Measurements from ENCODE around the gene KHK.
"Not testable (repeated sequence)": the region's sequence is repeated elsewhere in the genome, so short reads cannot be mapped to it uniquely, and the experiment has no call there.

KHK gene

DNA sequence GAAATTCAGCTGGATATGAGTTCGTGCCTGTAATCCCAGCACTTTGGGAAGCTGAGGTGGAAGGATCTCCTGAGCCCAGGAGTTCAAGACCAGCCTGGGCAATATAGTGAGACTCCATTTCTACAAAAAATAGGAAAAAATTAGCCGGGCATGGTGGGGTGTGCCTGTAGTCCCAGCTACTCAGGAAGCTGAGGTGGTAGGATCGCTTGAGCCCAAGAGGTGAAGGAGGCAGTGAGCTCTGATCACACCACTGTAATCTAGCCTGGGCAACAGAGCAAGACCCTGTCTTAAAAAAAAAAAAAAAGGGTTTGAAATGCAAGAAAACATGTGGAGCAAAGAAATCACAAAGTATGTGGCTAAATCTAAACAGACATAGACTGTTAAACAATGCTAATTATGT, 22.5 kb downstream of the KHK start:
- H3K9ac ChIP-seq (ENCODE audit: low read depth, low read length), result no peak overlapping the region
- no peak overlapping the region for H3K4me2 ChIP-seq (ENCODE audit: low read length)
- H3K36me3 ChIP-seq (ENCODE audit: insufficient read depth, low read length), result no peaks in the 10 kb centered on the region
- peaks cover 35% of the 10 kb centered on the region for H3K27me3 ChIP-seq (ENCODE audit: control insufficient read depth, insufficient read depth, low read length)
- no peak overlapping the region for H3K4me3 ChIP-seq (ENCODE audit: low read length)
- H3K9me3 ChIP-seq (replicated peaks; ENCODE audit: low read length), result no peaks in the 10 kb centered on the region
- H3K4me1 ChIP-seq (ENCODE audit: control insufficient read depth, insufficient read depth, low read length), result no peaks in the 10 kb centered on the region

DNA sequence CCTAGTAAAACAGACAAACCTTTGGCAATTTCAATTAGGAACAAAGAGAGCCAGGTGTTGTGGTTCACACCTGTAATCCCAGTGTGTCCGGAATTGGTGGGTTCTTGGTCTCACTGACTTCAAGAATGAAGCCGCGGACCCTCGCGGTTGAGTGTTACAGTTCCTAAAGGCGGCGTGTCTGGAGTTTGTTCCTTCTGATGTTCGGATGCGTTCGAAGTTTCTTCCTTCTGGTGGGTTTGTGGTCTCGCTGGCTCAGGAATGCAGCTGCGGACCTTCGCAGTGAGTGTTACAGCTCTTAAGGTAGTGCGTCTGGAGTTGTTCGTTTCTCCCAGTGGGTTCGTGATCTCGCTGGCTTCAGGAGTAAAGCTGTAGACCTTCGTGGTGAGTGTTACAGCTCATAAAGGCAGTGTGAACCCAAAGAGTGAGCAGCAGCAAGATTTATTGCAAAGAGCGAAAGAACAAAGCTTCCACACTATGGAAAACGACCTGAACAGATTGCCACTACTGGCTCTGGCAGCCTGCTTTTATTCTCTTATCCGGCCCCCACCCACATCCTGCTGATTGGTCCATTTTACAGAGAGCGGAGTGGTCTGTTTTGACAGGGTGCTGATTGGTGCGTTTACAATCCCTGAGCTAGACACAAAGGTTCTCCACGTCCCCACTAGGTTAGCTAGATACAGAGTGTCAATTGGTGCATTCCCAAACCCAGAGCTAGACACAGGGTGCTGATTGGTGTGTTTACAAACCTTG, 24.2 kb downstream of the KHK start:
- H3K9ac ChIP-seq (ENCODE audit: low read depth, low read length); H3K4me3 ChIP-seq (ENCODE audit: low read length); H3K4me2 ChIP-seq (ENCODE audit: low read length); H3K4me1 ChIP-seq (ENCODE audit: control insufficient read depth, insufficient read depth, low read length); H3K9me3 ChIP-seq (replicated peaks; ENCODE audit: low read length); H3K36me3 ChIP-seq (ENCODE audit: insufficient read depth, low read length): not testable (repeated sequence)
- peaks cover 33% of the 10 kb centered on the region for H3K27me3 ChIP-seq (ENCODE audit: control insufficient read depth, insufficient read depth, low read length)

DNA sequence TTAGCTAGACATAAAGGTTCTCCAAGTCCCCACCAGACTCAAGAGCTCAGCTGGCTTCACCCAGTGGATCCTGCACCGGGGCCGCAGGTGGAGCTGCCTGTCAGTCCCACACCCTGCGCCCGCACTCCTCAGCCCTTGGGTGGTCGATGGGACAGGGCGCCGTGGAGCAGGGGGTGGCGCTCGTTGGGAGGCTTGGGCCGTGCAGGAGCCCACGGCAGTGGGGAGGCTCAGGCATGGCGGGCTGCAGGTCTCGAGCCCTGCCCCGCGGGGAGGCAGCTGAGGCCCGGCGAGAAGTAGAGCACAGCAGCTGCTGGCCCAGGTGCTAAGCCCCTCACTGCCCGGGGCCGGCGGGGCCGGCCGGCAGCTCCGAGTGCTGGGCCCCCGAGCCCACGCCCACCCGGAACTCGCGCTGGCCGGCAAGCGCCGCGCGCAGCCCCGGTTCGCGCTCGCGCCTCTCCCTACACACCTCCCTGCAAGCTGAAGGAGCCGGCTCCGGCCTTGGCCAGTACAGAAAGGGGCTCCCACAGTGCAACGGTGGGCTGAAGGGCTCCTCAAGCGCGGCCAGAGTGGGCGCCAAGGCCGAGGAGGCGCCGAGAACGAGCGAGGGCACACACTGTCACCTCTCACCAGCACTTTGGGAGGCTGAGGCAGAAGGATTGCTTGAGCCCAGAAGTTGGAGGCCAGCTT, 25.0 kb downstream of the KHK start:
- H3K36me3 ChIP-seq (ENCODE audit: insufficient read depth, low read length); H3K4me1 ChIP-seq (ENCODE audit: control insufficient read depth, insufficient read depth, low read length); H3K4me3 ChIP-seq (ENCODE audit: low read length); H3K9me3 ChIP-seq (replicated peaks; ENCODE audit: low read length); H3K4me2 ChIP-seq (ENCODE audit: low read length); H3K9ac ChIP-seq (ENCODE audit: low read depth, low read length): not testable (repeated sequence)
- peaks cover 27% of the 10 kb centered on the region for H3K27me3 ChIP-seq (ENCODE audit: control insufficient read depth, insufficient read depth, low read length)

DNA sequence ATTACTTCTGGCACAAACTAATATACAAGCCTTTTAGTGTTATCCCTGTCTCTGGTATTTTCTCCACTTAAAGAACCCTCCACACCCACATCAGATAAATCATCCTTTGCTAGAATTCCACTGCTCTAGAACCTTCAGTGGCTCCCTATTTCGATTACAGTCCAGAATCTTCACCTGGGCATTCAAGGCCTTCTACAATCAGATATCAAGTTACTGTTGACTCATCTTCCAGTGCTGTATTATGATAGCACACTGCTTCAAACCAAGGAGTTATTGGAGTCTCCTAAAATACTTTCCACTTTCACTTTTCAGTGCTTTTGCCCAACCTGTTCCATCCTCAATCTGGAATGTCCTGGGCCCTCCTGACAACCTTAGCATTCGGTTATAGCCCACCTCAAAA, 28.9 kb downstream of the KHK start:
- Histone ChIP-seq H3K9me3 (replicated peaks; ENCODE audit: low read length) (no peaks in the 10 kb centered on the region), H3K27me3 (ENCODE audit: control insufficient read depth, insufficient read depth, low read length) (peaks cover 51% of the 10 kb centered on the region), H3K9ac (ENCODE audit: low read depth, low read length) (no peak overlapping the region), H3K4me2 (ENCODE audit: low read length) (no peak overlapping the region), H3K36me3 (ENCODE audit: insufficient read depth, low read length) (no peaks in the 10 kb centered on the region), H3K4me1 (ENCODE audit: control insufficient read depth, insufficient read depth, low read length) (peaks cover 9% of the 10 kb centered on the region), H3K4me3 (ENCODE audit: low read length) (no peak overlapping the region)

DNA sequence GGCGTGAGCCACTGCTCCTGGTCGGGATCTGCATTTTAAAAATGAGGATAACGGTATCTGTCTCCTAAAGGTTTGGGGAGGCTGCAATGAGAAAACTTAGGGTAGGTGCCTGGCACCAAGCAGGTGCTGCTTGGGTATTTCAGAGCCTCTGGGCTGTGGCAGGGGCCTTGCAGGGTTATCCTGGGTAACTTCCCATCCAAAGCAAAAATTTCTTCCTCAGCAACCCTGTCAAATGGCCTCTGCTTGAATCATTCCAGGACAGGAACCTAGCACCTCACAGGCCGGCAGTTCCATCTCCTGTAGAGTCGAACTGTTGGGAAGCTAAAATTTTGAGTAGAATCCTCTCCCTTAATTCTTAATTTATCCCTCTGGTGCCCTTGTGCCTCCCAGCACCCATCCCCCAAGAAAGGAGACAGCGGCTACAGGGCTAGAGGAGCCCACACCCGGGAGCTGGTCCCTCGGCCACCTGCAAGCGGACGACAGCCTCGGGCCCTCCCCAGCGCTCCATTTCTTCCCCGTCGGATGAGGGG, 31.5 kb downstream of the KHK start:
- H3K4me1 ChIP-seq (ENCODE audit: control insufficient read depth, insufficient read depth, low read length), result peaks cover 9% of the 10 kb centered on the region
- peak overlapping the region; percentile 96 for H3K4me2 ChIP-seq (ENCODE audit: low read length)
- H3K36me3 ChIP-seq (ENCODE audit: insufficient read depth, low read length), result no peaks in the 10 kb centered on the region
- peak overlapping the region; percentile 71 for H3K4me3 ChIP-seq (ENCODE audit: low read length)
- peaks cover 61% of the 10 kb centered on the region for H3K27me3 ChIP-seq (ENCODE audit: control insufficient read depth, insufficient read depth, low read length)
- no peak overlapping the region for H3K9ac ChIP-seq (ENCODE audit: low read depth, low read length)
- H3K9me3 ChIP-seq (replicated peaks; ENCODE audit: low read length), result no peaks in the 10 kb centered on the region

DNA sequence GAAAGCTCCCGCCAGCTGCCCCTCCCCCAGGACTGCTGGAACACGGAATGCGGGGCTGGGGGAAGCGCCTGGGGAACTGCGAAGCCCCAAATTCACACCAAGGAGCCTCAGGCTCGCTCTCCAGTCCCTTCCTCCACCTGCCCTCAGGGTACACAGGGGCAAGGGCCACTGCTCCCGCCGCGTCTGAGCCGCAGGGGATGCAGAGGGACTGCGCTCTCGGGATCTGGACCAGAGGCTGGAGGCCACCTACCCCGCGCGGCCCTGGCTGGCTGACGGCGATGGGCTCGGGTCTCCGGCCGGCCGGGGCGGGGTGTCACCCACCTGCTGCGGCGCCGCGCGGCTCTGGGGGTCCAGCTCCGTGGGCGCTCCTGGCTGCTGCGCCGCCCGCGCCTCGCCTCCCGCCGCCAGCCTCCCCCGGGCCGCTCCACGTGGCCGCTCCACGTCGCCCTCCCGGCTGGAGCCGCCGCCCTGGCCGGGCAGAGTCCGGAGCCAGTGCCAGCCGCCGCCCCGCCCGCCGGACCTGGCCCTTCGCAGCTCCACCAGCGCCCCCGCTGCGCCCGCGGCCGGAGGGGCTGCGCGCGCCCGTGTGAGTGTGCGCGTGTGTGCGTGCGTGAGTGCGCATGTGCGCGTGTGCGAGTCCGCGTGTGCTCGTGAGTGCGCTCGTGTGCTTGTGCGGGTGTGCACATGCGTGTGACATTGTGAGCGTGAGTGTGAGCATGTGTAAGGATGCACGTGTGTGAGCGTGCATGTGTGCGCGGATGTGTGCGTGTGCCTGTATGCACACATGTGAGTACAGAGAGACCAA, 32.2 kb downstream of the KHK start, which contains the start of gene CGREF1:
TSS of gene CGREF1 (minus strand) at position 604 of the 805 bp plus-strand sequence. CDS start 14,762 bp downstream, outside the sequence.
- Histone ChIP-seq H3K4me1 (ENCODE audit: control insufficient read depth, insufficient read depth, low read length) (peaks cover 13% of the 10 kb centered on the region), H3K27me3 (ENCODE audit: control insufficient read depth, insufficient read depth, low read length) (peaks cover 58% of the 10 kb centered on the region), H3K9me3 (replicated peaks; ENCODE audit: low read length) (no peaks in the 10 kb centered on the region), H3K4me3 (ENCODE audit: low read length) (peak within 1 kb of the TSS; percentile 71), H3K9ac (ENCODE audit: low read depth, low read length) (no peak within 1 kb of the TSS), H3K36me3 (ENCODE audit: insufficient read depth, low read length) (no peaks in the 10 kb centered on the region), H3K4me2 (ENCODE audit: low read length) (peak within 1 kb of the TSS; percentile 96)

DNA sequence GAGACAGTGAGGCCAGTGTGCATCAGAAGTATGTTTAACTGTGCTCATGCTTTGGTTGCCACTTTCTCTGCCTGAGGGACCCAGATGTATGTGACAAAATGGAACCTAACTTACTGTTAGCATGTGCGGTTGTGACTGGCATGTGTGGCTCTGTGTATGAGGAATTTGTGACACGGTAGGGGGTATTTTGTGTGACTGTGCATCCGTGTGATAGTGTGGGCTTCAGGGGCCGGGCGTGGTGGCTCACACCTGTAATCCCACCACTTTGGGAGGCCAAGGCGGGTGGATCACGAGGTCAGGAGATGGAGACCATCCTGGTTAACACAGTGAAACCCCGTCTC, 32.7 kb downstream of the KHK start:
- not testable (repeated sequence) for H3K9me3 ChIP-seq (replicated peaks; ENCODE audit: low read length); H3K36me3 ChIP-seq (ENCODE audit: insufficient read depth, low read length); H3K9ac ChIP-seq (ENCODE audit: low read depth, low read length)
- Histone ChIP-seq H3K4me1 (ENCODE audit: control insufficient read depth, insufficient read depth, low read length) (peaks cover 13% of the 10 kb centered on the region), H3K4me3 (ENCODE audit: low read length) (peak overlapping the region; percentile 71), H3K4me2 (ENCODE audit: low read length) (peak overlapping the region; percentile 96), H3K27me3 (ENCODE audit: control insufficient read depth, insufficient read depth, low read length) (peaks cover 56% of the 10 kb centered on the region)

DNA sequence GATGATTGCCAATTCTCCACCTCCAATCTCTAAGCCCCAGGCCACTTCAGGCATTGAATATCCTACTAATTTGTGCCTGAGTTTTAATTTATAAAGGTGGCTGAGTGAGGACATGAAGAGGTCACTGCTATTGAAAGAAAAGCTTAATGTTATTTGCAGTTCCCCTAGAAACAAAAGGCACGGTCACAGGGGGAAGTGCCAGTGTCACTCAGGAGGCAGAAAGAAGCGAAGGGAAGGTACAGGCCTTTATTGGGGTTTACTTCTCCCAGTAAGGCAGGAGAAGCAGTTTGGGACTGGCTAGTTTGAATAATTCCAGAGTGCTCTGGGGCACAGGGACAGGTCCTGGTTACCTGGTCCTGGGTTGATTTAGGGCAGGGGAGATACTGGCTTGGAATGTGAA, 35.3 kb downstream of the KHK start:
- Histone ChIP-seq H3K9ac (ENCODE audit: low read depth, low read length) (no peak overlapping the region), H3K4me1 (ENCODE audit: control insufficient read depth, insufficient read depth, low read length) (peaks cover 13% of the 10 kb centered on the region), H3K4me2 (ENCODE audit: low read length) (no peak overlapping the region), H3K36me3 (ENCODE audit: insufficient read depth, low read length) (no peaks in the 10 kb centered on the region), H3K9me3 (replicated peaks; ENCODE audit: low read length) (no peaks in the 10 kb centered on the region), H3K27me3 (ENCODE audit: control insufficient read depth, insufficient read depth, low read length) (peaks cover 47% of the 10 kb centered on the region), H3K4me3 (ENCODE audit: low read length) (no peak overlapping the region)

DNA sequence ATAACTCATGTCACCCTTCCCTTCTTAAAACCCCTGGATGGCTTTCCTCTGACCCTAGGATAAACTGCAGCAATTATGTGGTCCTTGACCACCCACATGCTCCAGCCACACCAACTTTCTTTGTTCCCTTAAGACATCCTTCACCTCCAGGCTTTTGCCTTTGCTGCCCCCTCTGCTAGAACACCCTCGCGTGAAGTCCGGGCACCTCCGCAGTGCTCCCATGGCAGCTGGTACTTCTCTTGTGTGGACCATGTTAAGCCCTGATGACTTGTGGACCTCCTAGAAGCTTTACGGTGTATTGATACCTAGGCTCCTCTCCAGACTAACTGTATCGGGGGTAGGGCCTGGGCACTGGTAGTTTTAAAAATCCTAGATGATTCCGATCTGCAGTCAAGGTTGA, 36.2 kb downstream of the KHK start:
- Histone ChIP-seq H3K9ac (ENCODE audit: low read depth, low read length) (no peak overlapping the region), H3K4me1 (ENCODE audit: control insufficient read depth, insufficient read depth, low read length) (peaks cover 13% of the 10 kb centered on the region), H3K27me3 (ENCODE audit: control insufficient read depth, insufficient read depth, low read length) (peaks cover 46% of the 10 kb centered on the region), H3K36me3 (ENCODE audit: insufficient read depth, low read length) (no peaks in the 10 kb centered on the region), H3K4me2 (ENCODE audit: low read length) (peak overlapping the region; percentile 87), H3K9me3 (replicated peaks; ENCODE audit: low read length) (no peaks in the 10 kb centered on the region), H3K4me3 (ENCODE audit: low read length) (no peak overlapping the region)

DNA sequence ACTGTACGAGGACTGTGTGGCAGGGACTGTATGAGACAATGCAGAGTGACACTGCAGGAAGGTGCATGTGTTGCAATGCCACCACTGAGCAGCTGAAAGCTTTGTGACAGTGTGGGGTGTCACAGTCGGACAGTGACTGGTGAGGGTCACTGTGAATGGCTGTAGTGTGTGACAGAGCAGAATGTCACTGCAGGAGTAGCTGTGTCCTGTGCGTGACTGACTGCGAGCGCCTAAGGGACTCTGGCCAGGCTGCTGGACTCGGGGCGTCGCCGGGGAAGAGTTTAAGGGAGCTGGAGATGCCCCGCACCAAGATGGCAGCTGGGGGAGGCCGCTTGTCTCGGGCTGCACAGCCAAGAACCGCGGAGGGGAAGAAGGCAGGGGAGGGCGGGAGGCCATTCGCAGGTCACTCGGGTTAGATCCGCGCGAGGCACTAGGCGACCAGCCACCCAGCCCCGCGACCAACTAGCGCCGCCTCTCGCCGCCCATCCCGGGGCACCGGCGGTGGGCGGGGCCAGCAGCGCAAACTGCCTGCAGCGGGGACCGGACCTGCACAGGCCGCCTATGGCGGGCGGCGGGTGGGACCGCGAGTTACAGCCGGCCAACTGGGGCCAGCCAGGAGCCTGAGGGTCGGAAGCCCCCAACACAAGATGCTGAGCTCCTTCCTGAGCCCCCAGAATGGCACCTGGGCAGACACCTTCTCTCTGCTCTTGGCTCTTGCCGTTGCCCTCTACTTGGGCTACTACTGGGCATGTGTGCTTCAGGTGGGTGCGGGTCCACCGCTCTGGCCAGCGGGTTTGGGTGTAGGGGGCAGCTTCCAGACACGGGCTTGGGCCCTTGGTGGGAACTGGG, 37.0 kb downstream of the KHK start, which contains the start of gene ABHD1:
TSS of gene ABHD1 (plus strand) at position 514 of the 849 bp plus-strand sequence. CDS start at position 648, 134 bp downstream.
- Histone ChIP-seq H3K27me3 (ENCODE audit: control insufficient read depth, insufficient read depth, low read length) (peaks cover 39% of the 10 kb centered on the region), H3K9me3 (replicated peaks; ENCODE audit: low read length) (no peaks in the 10 kb centered on the region), H3K36me3 (ENCODE audit: insufficient read depth, low read length) (no peaks in the 10 kb centered on the region), H3K4me3 (ENCODE audit: low read length) (peak within 1 kb of the TSS; percentile 80), H3K4me1 (ENCODE audit: control insufficient read depth, insufficient read depth, low read length) (peaks cover 11% of the 10 kb centered on the region), H3K4me2 (ENCODE audit: low read length) (peak within 1 kb of the TSS; percentile 87), H3K9ac (ENCODE audit: low read depth, low read length) (peak within 1 kb of the TSS; percentile 50)

Measured in skeletal muscle satellite cell (primary cell).